Measurements from ENCODE around the gene ZGRF1.
A peak's percentile ranks its signal among the peaks of the same experiment; 100 is the strongest.
"Not testable (repeated sequence)": the region's sequence is repeated elsewhere in the genome, so short reads cannot be mapped to it uniquely, and the experiment has no call there.

Gene ZGRF1

DNA sequence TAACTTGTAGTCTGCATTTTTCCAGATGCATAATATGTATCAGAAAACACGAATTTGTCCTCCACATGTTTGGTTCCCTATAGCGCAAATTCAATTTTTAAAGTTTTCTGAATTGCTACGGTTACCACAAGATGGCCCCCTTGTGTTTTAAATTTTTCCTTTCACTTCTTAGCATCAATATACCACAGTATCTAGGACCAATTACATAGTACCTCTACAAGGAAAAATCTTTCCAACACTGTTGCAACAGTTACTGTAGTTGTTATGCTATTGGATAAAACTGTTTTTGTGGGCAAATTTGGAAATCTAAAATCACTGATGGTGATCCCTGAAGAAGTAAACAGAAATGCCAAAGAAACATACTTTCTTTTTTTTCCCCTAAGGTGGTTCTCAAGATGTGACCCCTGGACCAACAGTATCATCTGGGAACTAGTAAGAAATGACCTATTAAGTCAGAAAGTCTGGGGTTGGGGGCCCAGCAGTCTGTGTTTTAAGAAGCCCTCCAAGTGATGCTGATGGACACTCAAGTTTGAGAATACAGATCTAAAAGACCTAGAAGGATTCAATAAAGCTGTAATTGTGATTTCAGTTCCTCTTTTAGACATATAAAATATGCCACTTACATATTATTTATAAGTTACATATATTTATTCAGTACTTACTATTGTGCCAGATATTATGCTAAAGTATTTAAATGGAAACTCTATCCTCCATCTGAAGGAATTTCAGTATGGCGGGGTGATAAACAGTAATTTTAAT, 3.1 kb downstream of the ZGRF1 start:
- peak in 1 of 2 experiments; percentile 49 for DNase-seq

DNA sequence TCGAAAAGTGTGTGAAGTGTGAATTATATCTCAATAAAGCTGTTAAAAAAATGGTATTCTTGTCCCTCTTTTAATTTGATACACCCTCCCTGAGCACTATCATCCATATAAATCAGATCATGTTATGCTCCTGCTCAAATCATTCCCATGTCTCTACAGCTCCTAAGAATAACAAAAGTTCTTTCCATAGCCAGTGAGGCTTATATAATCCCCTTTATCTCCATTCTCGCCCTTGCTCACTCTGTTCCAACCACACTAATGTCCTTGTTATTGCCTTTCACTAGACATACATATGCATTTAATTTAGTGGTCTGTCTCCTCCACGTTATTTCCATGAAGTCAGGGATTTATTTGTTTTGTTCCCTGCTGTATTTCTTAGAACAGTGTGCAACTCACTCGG, 10.5 kb downstream of the ZGRF1 start:
- no peak for DNase-seq

DNA sequence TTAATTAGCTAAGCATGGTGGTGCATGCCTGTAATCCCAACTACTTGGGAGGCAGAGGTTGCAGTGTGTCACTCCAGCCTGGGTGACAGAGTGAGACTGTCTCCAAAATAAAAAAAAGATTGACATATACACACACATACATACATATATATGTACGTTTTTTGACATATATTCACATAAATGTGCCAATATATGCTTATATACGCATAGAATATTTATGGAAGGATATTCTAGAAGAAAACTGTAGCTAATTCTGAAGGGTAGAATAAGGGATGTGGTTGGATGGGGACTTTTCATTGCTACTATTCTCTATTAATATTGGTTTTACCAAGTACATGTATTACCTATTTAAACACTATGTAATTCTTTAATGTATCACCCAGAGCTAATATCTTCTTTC, 19.7 kb downstream of the ZGRF1 start:
- DNase-seq = no peak

DNA sequence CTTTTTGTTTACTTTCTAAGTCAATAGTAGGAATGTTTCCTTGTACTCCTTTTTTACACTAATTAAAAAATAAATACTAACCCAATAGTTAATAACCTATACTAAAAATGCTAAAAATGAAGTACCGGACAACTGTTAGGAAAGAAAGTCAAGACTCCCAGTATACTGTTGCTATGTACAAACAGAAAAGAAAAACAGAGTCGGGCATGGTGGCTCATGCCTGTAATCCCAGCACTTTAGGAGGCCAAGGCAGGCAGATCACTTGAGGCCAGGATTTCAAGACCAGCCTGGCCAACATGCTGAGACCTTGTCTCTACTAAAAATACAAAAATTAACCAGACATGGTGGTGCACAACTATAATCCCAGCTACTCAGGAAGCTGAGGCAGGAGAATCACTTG, 23.9 kb downstream of the ZGRF1 start:
- DNase-seq = not testable (repeated sequence)

DNA sequence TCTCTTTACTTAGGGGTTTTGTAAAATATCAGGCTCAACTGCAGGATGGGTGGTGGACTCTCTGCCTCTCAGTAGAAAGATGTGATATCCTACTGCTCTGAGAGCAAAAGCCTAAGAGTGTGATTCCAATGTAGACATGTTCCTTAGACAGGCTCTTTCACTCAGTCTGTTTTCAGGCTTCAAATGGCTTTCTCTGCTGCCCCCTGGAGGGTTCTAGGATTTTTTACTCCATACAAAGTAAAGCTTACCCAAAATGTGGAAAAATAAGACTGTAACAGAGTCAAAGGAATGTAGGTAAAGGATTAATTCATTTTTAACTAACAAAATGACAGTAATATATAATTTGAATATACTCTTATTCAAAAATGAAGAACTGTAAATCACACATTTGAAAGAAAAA, 32.1 kb downstream of the ZGRF1 start:
- DNase-seq = peak in 1 of 2 experiments; percentile 65

DNA sequence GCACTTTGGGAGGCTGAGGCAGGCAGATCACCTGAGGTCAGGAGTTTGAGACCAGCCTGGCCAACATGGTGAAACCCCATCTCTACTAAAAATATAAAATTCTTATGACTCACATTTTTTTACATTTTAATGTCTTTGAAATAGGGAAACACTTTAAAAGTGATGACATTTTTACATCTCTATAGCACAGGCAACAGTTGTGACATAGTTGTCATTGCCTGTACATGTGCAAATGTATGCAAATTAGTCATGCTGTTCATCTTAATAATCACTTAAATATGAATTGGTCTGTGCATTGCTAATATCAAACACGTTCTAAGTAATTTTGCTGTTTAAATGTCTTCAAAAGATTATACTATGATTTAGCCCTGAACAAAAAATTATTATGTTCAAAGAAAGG, 41.7 kb downstream of the ZGRF1 start:
- peak in 1 of 2 experiments; percentile 19 for DNase-seq

DNA sequence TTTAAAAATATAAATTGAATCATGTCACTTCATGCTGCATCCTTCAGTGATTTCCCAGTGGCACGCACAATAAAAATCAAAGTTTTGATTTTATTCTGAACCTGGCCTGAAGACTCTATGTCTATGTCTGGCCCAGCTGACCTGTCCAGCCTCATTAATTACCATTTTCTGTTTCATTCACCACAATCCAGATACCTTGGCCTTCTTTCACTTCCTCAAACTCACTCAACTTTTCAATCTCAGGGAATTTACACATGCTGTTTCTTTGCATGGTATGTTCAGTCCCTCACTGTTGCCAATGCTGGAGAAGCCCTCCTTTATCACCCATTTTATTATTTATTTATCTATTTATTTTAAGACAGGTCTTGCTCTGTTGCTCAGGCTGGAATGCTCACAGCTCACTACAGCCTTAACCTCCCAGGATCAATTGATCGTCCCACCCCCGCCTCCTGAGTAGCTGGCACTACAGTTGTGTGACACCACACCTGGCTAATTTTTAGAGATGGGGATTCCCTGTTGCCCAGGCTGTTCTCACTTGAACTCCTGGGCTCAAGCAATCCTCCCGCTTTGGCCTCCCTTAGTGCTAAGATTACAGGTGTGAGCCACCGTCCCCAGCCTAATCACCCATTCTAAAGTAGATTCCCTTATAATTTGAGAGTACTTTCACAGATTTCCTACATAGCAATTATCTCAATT, 43.1 kb downstream of the ZGRF1 start:
- DNase-seq = no peak

DNA sequence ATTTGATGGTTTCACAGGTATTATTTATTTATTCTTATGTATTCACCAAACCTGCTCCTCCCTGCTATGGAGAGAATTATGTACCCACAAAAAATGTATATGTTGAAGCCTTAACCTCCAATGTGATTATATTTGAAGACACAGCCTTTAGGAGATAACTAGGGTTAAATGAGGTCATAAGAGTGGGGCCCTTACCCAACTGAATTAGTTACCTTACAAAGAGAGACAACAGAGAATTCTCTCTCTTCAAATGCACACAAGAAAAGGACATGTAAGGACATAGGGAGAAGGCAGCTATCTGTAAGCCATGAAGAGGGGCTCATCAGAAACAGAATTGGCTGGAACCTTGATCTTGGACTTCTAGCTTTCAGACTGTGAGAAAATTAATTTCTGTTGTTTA, 44.0 kb downstream of the ZGRF1 start:
- DNase-seq = no peak

DNA sequence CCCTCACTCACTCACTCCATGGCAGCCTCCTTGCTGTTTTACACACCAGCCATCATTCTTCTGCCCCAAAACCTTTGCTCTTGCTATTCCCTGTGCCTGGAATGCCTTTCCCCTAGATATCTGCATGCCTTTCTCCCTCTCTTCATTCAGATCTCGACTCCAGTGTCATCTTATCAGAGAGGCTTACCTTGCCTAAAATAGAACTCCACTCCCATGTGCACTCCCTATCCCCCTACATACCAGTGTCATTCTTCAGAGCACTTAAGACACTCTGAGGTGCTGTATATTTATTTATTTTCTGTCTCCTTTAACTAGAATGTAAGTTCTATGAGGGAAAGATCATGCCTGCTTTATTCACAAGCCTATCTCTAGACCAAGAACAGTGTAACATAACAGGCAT, 45.1 kb downstream of the ZGRF1 start:
- no peak for DNase-seq

DNA sequence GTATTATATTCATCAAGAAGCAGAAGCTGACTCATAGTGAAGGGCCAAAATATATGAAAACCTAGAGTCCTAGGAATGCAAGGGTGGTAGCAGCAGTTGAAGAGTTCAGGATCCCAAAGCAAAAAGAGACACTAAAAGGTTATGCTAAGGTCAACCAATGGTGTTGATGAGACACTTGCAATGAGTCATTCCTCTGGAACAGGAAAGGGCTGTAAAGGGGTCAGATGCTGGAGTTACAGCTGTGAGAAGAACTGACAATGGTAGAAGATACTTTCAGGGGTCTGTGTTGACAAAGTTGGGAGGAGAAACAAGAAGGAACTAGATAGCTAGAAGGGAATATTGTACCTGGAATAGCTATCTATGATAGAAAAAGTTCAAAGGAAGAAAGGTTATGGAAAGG, 47.5 kb downstream of the ZGRF1 start:
- no peak for DNase-seq

DNA sequence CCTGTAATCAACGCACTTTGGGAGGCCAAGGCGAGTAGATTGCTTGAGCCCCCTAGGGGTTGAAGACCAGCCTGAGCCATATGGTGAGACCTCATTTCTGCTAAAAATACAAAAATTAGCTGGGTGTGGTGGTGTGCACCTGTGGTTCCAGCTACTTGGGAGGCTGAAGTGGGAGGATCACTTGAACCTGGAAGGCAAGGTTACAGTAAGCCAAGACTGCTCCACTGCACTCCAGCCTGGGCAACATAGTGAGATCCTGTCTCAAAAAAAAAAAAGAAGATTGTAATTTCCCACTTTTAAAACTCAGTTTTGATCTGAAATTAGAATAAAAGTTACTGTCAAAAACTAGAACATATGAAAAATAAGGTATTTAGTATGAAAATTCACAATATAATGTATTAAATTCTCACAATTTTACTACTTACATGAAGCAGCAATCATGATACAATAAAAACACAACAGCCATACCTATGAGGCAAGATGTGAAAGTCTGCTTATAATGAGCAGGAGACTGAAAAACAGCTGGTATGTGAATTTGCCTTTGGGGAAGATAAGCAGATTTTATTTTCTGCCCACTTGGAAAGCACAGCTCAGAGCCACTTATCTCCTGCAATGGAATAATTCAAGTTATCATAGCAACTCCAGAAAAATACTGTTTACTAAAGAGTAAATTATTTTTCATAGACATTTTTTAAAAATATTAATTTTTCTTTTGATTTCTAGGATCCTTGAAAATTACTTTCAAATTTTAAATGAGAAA, 50.6 kb downstream of the ZGRF1 start:
- DNase-seq = no peak

DNA sequence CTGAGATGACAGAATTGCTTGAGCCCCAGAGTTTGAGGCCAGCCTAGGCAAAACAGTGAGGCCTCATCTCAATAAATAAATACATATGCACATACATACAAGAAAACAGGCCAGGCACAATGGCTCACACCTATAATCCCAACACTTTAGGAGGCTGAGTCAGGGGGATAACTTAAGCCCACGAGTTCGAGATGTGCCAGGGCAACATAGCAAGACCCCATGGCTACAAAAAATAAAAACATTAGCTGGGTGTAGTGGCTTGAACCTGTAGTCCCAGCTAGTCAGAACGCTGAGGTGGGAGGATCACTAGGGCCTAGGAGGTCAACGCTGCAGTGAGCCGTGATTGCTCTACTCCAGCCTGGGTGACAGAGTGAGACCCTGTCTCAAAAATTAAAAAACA, 69.2 kb downstream of the ZGRF1 start:
- no peak for DNase-seq

DNA sequence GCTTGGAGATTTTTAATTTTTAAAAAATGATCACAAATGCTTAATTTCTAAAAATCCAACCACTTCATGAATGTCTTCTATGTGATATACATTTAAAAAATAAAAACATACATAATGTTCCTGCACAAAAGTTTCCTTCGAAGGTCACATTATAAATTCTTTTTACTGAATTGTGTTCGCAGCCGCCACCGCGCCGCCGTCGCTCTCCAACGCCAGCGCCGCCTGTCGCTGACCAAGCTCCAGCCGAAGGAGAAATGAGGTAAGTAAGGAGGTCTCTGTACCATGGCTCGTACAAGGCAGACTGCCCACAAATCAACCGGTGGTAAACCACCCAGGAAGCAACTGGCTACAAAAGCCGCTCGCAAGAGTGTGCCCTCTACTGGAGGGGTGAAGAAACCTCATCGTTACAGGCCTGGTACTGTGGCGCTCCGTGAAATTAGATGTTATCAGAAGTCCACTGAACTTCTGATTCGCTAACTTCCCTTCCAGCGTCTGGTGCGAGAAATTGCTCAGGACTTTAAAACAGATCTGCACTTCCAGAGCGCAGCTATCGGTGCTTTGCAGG, 71.9 kb downstream of the ZGRF1 start:
- DNase-seq = no peak

DNA sequence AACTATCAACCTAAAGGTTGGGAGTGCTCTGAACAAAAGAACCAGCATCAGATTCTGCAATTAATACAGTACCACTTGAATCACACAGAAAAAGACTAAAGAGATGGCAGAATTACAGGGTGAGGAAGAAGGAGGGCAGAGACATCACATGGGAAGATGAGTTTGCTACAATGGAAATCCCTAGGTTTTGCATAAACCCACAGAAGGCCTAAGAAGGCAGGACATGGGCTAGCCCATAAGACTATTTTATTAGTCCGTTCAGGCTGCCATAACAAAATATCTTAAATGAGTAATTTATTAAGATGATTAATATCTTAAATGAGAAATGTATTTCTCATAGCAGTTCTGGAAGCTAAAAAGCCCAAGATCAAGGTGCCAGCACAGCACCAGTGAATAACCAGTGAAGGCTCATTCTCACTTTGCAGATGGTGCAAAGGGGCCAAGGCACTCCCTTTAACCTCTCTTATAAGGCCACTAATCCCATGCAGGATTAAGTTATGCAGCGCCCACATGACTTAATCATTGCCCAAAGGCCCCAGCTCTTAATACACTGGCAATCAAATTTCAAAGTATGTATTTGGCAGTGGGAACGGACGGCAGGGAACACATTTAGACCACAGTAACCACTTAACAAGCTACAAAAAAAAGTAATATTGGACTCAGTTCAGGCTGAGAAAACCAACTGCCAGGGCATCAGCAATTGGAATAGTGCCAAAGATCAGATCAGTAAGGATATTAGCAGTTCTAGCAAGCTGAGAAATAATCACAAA, 73.1 kb downstream of the ZGRF1 start:
- peak in 1 of 2 experiments; percentile 16 for DNase-seq

DNA sequence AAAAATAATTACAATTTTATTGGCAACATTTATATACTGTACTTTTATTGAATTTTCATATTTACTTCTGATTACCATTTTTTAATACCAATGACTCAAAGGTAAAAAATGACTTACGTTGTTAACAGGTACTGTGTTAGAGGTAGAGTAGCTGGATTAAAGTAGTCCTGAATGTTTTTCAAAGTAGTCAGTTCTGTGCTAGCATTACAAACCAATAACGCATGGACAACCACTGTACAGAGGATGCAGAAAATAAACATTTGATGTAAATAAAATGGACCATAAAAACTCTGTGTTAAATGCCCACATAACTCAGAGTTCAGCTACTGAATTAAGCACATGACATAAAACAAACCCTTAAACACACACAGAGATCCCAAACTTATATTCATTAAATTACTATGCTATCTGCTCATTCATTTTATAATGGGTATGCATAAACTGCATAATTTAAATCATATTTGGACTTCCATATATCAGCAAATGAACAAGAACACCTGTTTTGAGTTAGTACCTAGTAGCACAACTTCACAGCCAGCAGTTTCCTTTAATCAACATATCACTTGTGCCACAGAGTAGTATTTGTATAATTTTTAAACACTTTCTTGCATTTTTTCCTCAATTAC, 74.3 kb downstream of the ZGRF1 start:
- DNase-seq = no peak

DNA sequence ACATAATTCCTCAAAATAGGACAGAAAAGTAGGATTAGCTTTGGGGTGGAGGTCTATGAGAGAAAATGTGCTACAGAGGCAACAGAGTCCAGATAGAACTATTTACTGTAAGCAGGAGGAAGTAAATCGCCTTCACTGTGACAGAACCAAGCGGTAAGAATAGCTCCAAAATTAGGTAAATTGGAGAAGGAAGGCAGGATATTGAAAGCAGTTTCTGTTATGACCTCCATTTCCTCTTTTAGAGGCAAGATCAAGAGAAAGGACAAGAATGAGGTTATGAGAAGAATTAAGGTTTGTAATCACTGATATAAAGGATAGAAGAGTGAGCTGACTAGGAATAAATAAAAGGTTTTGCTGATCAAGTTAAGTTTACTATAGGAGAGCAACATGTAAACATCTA, 76.6 kb downstream of the ZGRF1 start:
- DNase-seq = no peak

DNA sequence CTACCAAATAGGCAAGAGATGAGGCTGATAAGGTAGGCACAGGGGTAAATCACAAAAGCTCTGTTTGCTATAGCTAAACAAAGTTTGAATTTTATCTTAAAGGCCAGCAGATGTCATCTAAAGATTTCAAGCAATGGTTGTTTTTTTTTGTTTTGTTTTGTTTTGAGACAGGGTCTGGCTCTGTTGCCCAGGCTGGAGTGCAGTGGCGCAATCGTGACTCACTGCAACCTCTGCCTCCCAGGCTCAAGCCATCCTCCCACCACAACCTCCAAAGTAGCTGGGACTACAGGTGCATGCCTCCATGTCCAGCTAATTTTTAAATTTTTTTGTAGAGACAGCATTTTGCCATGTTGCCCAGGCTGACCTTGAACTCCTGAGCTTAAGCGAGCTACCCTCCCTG, 77.7 kb downstream of the ZGRF1 start:
- DNase-seq = no peak

DNA sequence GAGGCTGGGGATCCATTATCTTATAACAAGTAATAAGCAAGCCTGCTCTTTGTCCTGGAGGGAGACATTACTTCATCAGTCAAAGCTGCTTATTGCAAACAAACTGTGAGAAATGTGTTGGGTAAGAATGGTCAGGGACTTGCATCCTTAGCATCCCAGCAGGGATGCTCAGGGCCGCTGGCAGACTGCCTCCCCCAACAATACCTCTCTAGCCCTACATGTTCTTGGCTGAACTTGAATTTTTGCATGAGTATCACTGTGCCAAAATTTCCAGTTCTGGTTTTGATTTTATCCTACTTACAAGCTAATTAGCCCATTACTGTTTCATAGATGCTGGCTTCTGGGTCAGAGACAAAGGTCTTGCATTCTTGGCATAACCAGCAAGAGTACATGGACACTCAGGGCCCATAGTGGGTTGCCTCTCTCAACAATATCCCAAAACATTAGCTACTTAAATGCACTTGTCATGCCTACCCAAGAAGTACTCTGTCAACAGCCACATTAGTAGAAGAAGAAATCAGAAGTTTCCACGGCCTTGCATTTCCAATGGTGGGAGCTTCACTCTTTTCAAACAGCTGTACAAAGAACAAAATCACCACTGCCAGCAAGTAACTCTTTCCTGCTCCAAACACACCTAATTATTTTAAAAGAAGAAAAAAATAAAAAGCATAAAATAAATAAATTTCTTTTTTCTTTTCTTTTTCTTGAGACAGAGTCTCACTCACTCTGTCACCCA, 78.9 kb downstream of the ZGRF1 start:
- no peak for DNase-seq

DNA sequence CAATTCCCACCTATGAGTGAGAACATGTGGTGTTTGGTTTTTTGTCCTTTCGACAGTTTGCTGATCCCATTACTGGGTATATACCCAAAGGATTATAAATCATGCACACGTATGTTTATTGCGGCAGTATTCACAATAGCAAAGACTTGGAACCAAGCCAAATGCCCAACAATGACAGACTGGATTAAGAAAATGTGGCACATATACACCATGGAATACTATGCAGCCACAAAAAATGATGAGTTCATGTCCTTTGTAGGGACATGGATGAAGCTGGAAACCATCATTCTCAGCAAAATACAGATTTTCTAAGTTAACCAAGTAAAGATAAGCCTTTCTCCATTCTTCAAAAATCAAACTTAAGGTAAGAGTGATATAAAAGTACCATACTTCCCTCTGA, 82.4 kb downstream of the ZGRF1 start:
- not testable (repeated sequence) for DNase-seq

DNA sequence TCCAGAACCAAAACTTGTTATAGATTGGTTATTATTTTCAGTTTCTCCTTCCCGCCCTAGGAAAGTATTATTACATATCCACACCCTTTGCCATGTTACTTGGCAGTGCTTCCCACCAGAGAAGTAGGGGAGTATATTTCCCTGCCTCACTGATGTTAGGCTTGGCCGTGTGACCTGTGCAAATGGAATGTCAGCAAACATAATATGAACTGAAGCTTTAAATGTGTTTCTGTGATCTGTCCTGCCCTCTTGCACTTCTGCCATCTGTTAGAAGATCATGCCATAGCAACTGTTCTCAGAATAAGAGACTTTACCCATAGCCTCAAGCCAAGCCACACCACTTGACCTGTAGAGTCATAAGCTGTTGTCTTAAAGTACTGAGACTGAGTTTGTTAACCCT, 84.0 kb downstream of the ZGRF1 start:
- no peak for DNase-seq

DNA sequence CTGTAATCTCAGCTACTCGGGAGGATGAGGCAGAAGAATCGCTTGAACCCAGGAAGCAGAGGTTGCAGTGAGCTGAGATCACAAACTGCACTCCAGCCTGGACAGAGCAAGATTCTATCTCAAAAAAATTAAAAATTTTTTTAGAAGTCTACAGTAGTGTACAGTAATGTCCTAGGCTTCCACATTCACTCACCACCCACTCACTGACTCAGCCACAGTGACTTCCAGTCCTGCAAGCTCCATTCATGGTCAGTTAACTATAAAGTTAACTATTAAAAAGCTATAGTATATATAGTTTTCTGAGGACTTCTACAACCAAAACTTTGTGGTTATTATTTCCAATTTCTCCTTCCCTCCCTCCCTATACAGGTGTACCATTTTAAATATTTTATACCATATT, 86.0 kb downstream of the ZGRF1 start:
- no peak for DNase-seq

DNA sequence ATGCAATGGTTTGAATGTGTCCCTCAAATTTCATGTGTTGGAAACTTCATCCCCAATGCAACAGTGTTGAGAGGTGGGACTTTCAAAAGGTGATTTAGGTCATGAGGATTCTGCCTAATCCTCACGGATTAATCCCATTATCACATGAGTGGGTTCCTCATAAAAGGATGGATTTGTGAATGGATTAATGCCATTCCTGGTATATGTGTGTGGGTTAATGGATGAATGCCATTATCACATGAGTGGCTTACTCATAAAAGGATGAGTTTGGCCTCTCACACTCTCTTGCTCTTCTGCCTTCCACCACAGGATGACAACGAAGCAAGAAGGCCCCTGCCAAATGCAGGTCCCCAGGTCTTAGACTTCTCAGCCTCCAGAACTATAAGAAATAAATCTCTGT, 90.2 kb downstream of the ZGRF1 start:
- DNase-seq = no peak

Measured in NCI-H526 (cell line).